Activated T-cell treated with anti-CD3 and anti-CD28 coated beads, Interleukin-2, amount 50 U/mL, for 24 hours (primary cell): ENCODE measurements around the gene ABCF2.

Experiments
- DNase-seq: peaks from one replicate; pipeline ENCODE4 v3.0.0-alpha.2; 2020
- H3K27ac Mint-ChIP-seq: 2 replicates; pipeline ENCODE4 v1.8.0; 2020; ENCODE audit warnings: mild to moderate bottlenecking, mixed read lengths
- H3K27me3 Mint-ChIP-seq: 2 replicates; pipeline ENCODE4 v1.8.0; 2020; ENCODE audit warnings: mixed read lengths
- H3K36me3 Mint-ChIP-seq: 2 replicates; pipeline ENCODE4 v1.8.0; 2020; ENCODE audit warnings: low read depth, mixed read lengths
- H3K4me1 Mint-ChIP-seq: 2 replicates; pipeline ENCODE4 v1.8.0; 2020; ENCODE audit warnings: low read depth, mixed read lengths
- H3K4me3 Mint-ChIP-seq: 2 replicates; pipeline ENCODE4 v1.8.0; 2020; ENCODE audit warnings: mild to moderate bottlenecking, moderate library complexity, mixed read lengths
- H3K9me3 Mint-ChIP-seq: 2 replicates; pipeline ENCODE4 v1.8.0; 2020; ENCODE audit warnings: mixed read lengths

Gene ABCF2

GRCh38 chr7:151229249-151229648 is 2.2 kb upstream of the ABCF2 start:
- Mint-ChIP-seq H3K27me3 (no peaks in the 10 kb centered on the region), H3K9me3 (no peaks in the 10 kb centered on the region), H3K4me3 (no peak overlapping the region), H3K36me3 (peaks cover 48% of the 10 kb centered on the region), H3K27ac (no peak overlapping the region), H3K4me1 (peaks cover 57% of the 10 kb centered on the region)
- DNase-seq = no peak

DNA sequence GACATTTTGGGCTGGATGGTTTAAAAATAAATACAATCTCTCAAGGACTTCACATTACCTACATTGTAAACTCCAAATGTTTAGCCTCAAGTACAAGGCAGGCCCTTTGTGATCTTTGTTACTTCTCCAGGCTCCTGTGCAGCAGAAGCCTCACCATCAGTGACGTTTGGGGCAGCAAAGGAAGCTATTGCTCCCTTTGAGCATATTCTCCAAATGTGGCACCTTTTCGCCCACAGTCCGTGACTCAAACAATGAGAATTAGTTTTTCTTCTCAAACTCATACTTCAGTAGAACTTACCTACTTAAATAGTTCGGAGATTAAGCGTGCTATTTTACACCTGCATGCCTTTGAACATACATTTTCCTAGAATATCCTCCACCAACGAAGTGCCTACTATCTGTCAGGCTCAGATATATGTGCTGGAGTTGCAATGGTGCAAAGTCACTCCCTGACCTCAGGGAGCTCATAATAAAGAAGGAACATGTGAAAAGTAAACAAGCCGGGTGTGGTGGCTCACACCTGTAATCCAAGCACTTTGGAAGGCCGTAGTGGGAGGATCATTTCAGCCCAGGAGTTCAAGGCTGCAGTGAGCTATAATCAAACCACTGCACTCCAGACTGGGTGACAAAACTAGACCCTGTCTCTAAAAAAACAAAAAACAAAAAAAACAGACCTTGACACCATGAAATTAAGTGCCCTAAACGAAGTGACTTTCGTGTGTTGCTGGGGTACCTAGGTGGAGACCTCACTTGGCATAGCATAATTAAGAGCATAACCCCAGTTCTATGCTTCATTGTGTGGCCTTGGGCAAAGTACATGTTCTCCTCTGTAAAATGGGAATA is 1.2 kb upstream of the ABCF2 start:
- Mint-ChIP-seq H3K36me3 (peaks cover 48% of the 10 kb centered on the region), H3K27ac (peak overlapping the region; percentile 97), H3K4me3 (peak overlapping the region; percentile 96), H3K4me1 (peaks cover 50% of the 10 kb centered on the region), H3K27me3 (no peaks in the 10 kb centered on the region), H3K9me3 (no peaks in the 10 kb centered on the region)
- no peak for DNase-seq

DNA sequence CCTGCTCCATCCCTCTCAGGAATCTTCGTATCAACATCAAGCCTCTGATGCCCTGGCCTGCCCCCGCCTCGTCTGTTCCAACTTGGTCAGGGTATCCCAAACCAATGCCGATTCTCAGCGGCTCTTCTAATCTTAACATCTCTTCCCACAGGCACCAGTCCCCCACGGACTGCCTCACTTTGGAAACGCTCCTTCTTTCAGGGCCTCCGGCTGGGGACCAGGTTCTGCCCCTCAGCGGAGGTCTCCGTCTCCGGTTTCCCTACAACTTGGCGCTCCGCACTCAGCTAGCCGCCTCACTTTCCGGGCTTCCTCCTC is 488 bp downstream of the ABCF2 start:
- peak overlapping the region; percentile 96 for H3K4me3 Mint-ChIP-seq
- peaks cover 41% of the 10 kb centered on the region for H3K4me1 Mint-ChIP-seq
- no peak for DNase-seq
- peaks cover 57% of the 10 kb centered on the region for H3K36me3 Mint-ChIP-seq
- no peaks in the 10 kb centered on the region for H3K27me3 Mint-ChIP-seq
- H3K9me3 Mint-ChIP-seq = no peaks in the 10 kb centered on the region
- H3K27ac Mint-ChIP-seq = peak overlapping the region; percentile 97

DNA sequence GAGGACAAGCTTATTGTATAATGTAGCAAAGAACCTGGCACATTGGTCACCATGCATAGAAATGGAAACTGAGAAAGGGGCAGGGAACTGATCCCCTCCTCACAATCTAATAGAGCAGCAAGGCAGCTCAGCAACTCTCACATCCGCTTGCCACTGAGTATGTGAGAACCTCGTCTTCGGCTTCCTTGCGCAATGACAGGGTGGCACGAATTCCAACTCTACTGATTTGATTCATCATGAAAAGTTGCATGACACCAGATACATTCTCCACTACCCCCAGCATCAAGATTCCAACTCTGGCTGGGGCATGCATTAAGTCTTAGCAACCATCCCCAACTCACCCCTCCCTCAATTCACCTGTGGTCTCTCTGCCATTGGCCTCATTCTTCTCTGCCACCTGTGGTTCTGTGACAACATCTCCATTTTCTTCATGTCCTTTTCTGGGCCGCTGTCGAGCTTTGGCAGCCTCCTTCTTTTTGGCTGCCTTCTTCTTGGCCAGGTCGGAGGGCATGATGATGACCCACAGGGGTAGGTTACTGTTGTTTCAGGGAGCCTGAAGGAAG is 976 bp downstream of the ABCF2 start:
- no peaks in the 10 kb centered on the region for H3K27me3 Mint-ChIP-seq
- H3K27ac Mint-ChIP-seq = peak overlapping the region; percentile 97
- peaks cover 60% of the 10 kb centered on the region for H3K36me3 Mint-ChIP-seq
- H3K4me3 Mint-ChIP-seq = peak overlapping the region; percentile 96
- peaks cover 36% of the 10 kb centered on the region for H3K4me1 Mint-ChIP-seq
- no peaks in the 10 kb centered on the region for H3K9me3 Mint-ChIP-seq
- no peak for DNase-seq

GRCh38 chr7:151223728-151224127 is 3.3 kb downstream of the ABCF2 start:
- Mint-ChIP-seq H3K27me3 (no peaks in the 10 kb centered on the region), H3K9me3 (no peaks in the 10 kb centered on the region), H3K27ac (no peak overlapping the region), H3K4me3 (no peak overlapping the region), H3K4me1 (peaks cover 36% of the 10 kb centered on the region), H3K36me3 (peaks cover 83% of the 10 kb centered on the region)
- DNase-seq = no peak

GRCh38 chr7:151218170-151218569 is 8.8 kb downstream of the ABCF2 start:
- Mint-ChIP-seq H3K4me1 (no peaks in the 10 kb centered on the region), H3K36me3 (peaks cover 97% of the 10 kb centered on the region), H3K4me3 (no peak overlapping the region), H3K9me3 (no peaks in the 10 kb centered on the region), H3K27ac (no peak overlapping the region), H3K27me3 (no peaks in the 10 kb centered on the region)
- no peak for DNase-seq

DNA sequence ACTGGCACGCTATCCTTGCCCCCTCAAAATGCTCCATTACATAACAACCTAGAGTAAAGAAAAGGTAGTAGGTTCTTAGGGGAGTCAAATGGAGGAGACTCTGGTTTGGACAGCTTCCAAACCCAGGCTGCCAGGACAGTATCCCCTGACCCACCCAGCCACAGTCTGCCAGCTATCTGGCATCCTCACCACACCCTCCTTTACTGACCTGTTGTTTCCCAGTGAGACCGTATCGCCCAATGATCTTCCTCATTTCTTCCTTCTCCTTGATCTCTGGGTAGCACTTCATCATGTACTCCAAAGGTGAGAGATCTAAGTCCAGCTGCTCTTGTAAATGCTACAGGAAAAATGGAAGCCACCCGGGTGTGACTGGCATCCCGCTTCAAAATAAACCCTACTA is 11.6 kb downstream of the ABCF2 start:
- no peak overlapping the region for H3K4me3 Mint-ChIP-seq
- DNase-seq = no peak
- H3K9me3 Mint-ChIP-seq = no peaks in the 10 kb centered on the region
- no peak overlapping the region for H3K27ac Mint-ChIP-seq
- no peaks in the 10 kb centered on the region for H3K27me3 Mint-ChIP-seq
- H3K36me3 Mint-ChIP-seq = peaks cover 90% of the 10 kb centered on the region
- H3K4me1 Mint-ChIP-seq = no peaks in the 10 kb centered on the region

DNA sequence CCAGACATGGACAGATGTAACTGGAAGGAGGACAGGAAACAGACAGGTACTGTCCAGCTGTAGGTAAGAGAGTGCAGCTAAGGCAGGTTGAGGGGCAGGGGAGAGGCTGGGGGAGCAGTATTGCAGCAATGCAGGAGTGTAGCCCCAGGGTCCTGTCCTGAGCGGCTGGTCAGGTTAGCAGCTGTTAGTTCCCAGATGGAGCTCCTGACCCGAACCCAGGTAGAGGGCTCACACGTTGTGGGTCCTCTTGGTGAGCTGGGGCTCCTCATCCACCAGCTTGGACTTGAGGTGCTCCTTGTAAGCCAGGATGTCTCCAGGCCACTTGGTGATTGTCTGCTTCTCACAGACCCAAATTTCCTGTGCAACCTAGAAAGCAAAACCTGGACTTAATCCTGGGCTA is 13.2 kb downstream of the ABCF2 start:
- H3K27ac Mint-ChIP-seq = no peak overlapping the region
- H3K9me3 Mint-ChIP-seq = no peaks in the 10 kb centered on the region
- no peak for DNase-seq
- H3K27me3 Mint-ChIP-seq = no peaks in the 10 kb centered on the region
- peaks cover 75% of the 10 kb centered on the region for H3K36me3 Mint-ChIP-seq
- no peak overlapping the region for H3K4me3 Mint-ChIP-seq
- no peaks in the 10 kb centered on the region for H3K4me1 Mint-ChIP-seq

DNA sequence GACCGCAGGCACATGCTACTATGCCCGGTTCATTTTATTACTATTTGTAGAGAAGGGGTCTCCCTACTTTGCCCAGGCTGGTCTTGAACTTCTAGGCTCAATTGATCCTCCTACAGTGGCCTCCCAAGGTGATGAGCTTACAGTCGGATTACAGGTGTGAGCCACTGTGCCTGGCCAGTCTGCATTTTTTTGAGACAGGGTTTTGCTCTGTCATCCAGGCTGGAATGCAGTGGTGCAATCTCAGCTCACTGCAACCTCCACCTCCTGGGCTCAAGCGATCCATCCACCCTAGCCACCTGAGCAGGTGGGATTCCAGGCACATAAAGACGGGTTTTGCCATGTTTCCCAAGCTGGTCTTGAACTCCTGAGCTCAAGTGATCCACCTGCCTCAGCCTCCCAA is 14.4 kb downstream of the ABCF2 start:
- no peak overlapping the region for H3K4me3 Mint-ChIP-seq

DNA sequence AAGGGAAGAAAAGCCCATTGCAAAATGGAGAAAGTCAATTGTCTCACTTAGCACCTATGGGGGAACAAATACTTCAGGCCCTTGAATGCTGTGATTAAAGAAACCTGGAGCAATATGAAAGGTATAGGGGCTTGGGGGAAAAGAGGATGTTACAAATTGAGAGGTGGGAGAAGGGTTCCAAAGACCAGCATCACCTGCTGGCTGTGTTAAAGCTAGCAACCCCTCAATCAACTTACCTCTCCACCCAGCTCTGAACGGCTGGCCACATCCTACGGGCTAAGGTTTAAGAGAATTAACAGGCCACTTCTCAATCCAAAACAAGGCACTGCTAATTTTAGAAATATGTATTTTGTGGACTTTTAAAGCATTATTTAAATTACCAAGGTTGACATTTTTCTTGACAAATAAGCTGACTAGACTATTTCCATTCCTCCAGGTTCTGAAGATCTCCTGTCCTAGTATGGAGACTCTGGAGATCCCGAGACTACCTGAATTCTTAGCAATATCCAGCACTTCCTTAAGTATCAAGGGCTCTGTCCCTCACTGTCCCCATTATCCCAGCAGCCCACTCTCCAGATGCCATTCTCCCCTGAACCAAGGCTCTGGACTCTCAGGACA is 15.7 kb downstream of the ABCF2 start:
- H3K27ac Mint-ChIP-seq = no peak overlapping the region
- peaks cover 20% of the 10 kb centered on the region for H3K4me1 Mint-ChIP-seq
- no peak for DNase-seq
- no peaks in the 10 kb centered on the region for H3K9me3 Mint-ChIP-seq
- no peak overlapping the region for H3K4me3 Mint-ChIP-seq
- no peaks in the 10 kb centered on the region for H3K27me3 Mint-ChIP-seq
- peaks cover 49% of the 10 kb centered on the region for H3K36me3 Mint-ChIP-seq

More for the DNA sequence above, 14.4 kb downstream of the ABCF2 start:
- Mint-ChIP-seq H3K27me3 (no peaks in the 10 kb centered on the region), H3K27ac (no peak overlapping the region), H3K36me3 (peaks cover 63% of the 10 kb centered on the region), H3K4me1 (peaks cover 8% of the 10 kb centered on the region), H3K9me3 (no peaks in the 10 kb centered on the region)
- DNase-seq = no peak

- no peaks in the 10 kb centered on the region for H3K9me3 Mint-ChIP-seq
- no peak within 1 kb of the TSS for H3K4me3 Mint-ChIP-seq
- no peak within 1 kb of the TSS for H3K27ac Mint-ChIP-seq
- H3K27me3 Mint-ChIP-seq = no peaks in the 10 kb centered on the region
- peaks cover 39% of the 10 kb centered on the region for H3K36me3 Mint-ChIP-seq
- peaks cover 23% of the 10 kb centered on the region for H3K4me1 Mint-ChIP-seq
- DNase-seq = no peak
These were observed 16.7 kb downstream of the ABCF2 start, which contains the start of gene H2BK1 for GRCh38 chr7:151210087-151210854. TSS of gene H2BK1 (minus strand) at chr7:151210488. CDS start at chr7:151210318, 170 bp downstream.

GRCh38 chr7:151209588-151209987 is 17.4 kb downstream of the ABCF2 start:
- no peak overlapping the region for H3K27ac Mint-ChIP-seq

DNA sequence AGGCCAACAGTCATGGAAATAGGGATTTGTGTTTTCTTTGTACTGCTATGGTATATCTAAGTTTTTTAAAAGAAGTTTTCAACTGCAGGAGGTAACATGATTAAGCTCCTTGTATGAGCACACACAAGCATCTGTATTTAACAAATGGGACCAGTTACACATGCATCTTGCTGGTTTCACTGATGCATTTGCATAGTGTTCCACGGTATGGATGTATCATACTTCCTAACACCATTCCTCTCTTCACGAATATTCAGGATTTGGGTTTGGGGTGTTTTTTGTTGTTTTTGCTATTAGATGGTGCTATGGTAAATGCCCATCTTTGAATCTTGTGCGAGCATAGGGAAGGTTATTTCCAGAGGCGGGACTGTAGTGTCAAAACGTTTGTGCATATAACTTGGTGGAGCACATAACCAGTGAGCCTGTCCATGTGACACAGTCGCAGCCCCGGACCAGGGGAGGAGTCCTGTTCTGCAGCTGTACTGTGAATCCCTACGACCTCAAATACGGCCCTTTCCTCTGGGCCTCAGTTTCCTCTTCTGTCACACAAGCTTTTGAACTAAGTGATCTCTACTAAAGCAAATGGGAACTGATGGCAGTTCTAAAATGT is 18.6 kb downstream of the ABCF2 start:
- DNase-seq = no peak
- Mint-ChIP-seq H3K27me3 (peaks cover 3% of the 10 kb centered on the region), H3K9me3 (no peaks in the 10 kb centered on the region), H3K4me1 (peaks cover 23% of the 10 kb centered on the region), H3K27ac (no peak overlapping the region), H3K4me3 (no peak overlapping the region), H3K36me3 (peaks cover 20% of the 10 kb centered on the region)

More at GRCh38 chr7:151209588-151209987, 17.4 kb downstream of the ABCF2 start:
- DNase-seq = no peak
- H3K27me3 Mint-ChIP-seq = no peaks in the 10 kb centered on the region
- no peak overlapping the region for H3K4me3 Mint-ChIP-seq
- H3K36me3 Mint-ChIP-seq = peaks cover 32% of the 10 kb centered on the region
- no peaks in the 10 kb centered on the region for H3K9me3 Mint-ChIP-seq
- peaks cover 23% of the 10 kb centered on the region for H3K4me1 Mint-ChIP-seq

- peaks cover 14% of the 10 kb centered on the region for H3K36me3 Mint-ChIP-seq
- H3K4me3 Mint-ChIP-seq = no peak overlapping the region
- H3K9me3 Mint-ChIP-seq = no peaks in the 10 kb centered on the region
- peaks cover 3% of the 10 kb centered on the region for H3K27me3 Mint-ChIP-seq
- H3K4me1 Mint-ChIP-seq = peaks cover 23% of the 10 kb centered on the region
- no peak for DNase-seq
- no peak overlapping the region for H3K27ac Mint-ChIP-seq
These were observed 19.2 kb downstream of the ABCF2 start for GRCh38 chr7:151207804-151208203.
